SIG-M5 (cell line): ENCODE measurements around the gene NRN1L.

Experiments used
- DNase-seq: peaks from one replicate; lab custom pipeline; 2025; lab: John Stamatoyannopoulos, UW

Gene NRN1L

DNA sequence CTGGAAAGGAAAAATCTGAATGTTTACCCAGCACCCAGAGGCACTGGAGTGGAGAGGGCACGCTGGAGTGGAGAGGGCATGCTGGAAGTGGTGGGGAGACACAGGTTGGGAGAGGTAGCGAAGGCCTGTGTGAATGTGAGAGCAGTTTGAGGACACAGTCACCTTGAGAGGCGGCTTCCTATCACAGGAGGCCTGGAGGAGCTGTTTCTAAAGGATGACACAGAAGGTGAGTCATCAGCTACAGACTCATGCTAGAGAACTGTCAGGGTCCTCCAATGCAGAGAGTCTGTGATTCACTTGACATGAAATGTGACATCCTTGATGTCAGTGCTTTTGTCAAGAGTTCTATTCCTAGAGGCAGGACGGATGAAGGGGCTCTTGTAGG, 33.2 kb downstream of the NRN1L start:
- no peak for DNase-seq

DNA sequence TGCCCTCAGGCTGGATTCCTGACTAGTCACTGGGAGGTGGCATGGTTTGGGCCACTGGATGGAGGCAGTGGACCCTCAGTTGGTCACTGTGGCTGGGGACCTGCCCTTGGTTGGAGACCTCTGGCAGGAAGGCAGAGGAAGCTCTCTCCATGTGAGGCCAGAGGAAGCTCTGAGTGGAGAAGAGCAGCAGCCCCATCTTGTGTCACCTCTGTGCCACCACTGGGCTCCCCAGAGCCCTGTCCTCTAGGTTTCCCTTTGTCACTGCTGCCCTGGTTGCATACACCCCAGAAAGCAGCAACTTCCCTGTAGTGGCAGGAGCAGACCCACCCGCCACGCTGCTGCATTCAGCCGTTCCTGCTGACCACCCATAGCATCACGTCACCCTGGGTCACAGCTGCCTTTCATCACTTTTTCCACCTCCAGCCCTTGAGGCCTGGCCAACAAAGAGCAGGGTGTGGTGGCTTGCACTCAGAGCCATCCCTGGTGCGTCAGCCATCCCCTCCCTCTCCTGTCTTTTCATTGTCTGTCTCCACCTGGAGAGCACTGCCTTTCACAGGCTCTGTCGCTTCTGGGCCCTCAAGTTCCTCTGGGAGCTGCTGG, 35.0 kb downstream of the NRN1L start:
- DNase-seq = no peak

DNA sequence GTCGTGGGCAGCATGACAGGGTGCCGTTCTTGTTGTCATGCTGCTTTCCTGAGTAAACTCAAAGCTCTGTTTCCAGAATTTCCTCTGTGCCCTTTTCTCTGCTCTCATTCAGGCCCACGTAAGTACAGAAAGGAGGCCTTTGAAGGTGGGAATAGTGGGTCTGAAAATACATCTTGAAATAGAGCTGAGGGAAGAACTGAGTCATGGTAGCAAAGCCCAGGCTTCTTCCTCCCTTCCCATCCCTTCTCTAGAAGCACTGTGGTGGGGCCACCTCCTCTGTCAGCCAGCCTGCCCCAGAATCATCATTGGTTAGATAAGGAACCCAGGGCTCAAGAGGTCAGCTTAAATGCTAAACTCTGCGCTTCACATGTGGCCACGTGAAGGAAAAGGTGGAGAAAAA, 37.5 kb downstream of the NRN1L start:
- DNase-seq = no peak

DNA sequence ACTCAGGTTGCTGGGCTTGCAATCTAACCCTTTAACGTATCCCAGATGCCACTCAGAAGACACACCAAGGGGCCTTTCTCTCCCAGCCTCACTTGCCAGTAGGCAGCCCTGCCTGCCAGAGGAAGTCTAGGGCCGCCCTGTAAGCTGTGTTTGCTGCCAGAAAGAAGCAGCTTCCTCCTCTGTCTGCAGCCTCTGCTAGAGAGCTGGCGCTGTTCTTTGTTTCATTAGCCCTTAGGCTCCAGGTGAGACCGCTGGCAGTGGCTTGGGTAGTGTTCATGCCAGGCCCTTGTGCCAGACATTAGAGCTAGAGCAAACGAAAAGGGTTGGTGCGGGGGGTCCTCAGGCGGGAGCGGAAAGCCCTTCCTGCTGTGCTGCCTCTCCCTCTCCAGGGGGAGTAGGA, 38.1 kb downstream of the NRN1L start:
- DNase-seq = no peak

DNA sequence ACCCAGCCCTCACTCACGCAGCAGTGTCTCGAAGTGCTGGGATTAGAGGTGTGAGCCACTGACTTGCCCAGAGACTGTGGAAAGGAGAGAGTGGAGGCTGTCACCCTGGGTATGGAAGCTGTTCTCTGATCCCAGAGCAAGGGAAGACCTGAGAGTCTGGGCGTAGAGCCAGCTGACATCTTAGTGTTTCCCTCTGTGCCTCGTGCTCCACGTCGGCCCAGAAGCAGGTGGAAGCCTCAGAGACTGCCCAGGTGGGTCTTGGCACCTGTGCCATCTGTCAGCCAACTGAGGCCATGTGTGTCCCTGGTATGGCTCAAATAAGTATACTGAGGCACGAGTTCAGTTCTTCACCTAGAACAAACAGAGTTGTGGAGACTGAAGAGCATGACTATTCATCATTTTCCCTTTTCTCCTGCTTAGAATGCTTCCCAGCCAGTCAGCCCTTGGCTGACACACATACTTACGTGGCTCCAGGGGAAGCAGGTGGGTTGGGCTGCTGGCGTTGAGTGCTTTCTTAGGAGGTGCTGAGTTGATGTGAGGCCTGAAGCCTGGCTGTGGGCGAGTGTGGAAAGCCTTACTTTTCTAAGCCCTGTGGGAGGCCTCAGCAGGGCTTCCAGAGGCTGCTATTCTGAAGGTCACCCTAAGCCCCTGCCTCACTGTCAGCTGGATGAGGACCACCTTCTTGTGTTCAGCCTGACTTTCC, 38.9 kb downstream of the NRN1L start:
- no peak for DNase-seq

DNA sequence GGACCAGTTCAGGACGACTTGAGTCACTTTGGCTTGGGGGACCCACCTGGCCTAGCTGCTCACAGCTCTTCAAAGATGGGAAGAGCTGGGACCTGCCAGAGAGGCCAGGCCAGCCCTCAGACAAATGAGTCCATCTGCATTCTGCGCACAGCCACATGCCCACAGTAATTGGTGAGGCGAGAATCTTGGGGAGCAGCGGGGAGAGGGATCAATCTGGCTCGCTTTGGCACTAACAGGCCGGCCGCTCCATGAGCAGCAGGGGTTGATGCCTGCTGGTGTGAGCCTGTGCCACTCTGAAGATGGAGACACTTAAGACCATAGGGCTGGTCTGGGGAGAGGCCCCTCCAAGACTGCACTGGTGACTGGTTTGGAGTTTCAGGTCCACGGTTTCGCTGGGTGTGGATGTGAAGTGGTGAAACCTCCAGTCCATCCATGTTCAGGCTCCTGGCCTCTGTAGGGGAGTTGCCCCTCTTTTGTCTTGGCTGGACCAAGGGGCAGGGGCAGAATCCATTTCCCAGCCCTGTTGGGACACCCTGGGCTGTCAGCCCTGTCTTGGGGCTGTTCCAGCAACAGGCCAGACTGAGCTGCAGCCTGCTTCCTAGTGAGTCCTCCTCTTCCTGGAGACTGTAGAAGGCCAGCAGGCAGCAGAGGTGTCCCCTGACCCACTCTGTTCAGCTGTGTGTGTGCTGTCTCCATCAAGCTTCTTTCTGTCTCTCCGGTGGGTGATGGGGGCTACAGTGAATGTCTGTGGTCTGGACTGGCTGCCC, 39.6 kb downstream of the NRN1L start:
- DNase-seq = no peak

DNA sequence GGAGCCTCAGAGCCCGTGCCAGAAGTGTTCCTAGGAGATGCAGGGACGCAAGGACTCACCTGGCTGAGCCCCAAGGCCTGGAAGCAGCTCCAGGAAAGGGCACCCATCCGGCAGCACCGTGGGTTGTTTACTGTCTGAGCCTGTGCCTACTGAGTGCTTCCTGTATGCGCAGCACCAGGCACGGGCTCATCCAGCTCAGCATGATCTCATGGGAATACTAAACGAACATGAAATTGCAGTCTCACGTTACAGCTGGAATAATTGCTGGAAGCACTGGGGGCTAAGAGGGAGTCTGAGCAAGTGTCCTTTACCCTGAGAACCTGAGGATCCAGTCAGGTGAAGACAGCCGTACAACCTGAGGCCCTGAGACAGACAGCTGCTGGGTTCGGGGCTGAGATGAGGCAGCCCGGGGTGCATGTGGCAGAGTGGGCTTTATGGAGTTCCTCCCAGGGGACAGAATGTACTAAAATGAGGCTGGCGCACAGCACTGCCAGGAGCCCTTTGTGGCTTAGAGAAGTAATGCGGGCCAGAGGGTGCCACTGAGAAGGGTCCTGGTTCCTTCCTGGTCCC, 41.6 kb downstream of the NRN1L start:
- no peak for DNase-seq

DNA sequence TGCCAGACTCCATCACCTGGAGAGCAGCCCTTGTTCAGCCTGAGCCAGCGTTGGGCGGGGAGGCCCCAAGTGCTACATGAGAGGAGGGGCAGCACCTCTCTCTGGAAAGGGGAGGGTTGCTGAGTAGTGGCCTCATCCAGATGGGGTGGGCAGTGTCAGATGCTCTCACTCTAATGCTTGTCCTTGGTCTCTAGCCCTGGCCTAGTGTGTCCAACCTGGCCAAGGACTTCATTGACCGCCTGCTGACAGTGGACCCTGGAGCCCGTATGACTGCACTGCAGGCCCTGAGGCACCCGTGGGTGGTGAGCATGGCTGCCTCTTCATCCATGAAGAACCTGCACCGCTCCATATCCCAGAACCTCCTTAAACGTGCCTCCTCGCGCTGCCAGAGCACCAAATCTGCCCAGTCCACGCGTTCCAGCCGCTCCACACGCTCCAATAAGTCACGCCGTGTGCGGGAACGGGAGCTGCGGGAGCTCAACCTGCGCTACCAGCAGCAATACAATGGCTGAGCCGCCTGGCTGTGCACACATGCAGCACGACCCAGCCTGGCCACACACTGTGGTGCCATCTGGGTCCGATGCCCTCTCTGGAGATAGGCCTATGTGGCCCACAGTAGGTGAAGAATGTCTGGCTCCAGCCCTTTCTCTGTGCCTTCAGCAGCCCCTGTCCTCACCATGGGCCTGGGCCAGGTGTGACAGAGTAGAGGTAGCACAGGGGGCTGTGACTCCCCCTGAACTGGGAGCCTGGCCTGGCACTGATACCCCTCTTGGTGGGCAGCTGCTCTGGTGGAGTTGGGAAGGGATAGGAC, 42.7 kb downstream of the NRN1L start:
- DNase-seq = no peak

DNA sequence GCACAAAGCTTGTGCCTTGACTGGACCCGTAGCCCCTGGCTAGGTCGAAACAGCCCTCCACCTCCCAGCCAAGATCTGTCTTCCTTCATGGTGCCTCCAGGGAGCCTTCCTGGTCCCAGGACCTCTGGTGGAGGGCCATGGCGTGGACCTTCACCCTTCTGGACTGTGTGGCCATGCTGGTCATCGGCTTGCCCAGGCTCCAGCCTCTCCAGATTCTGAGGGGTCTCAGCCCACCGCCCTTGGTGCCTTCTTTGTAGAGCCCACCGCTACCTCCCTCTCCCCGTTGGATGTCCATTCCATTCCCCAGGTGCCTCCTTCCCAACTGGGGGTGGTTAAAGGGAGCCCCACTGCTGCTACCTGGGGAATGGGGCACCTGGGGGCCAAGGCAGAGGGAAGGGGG, 43.5 kb downstream of the NRN1L start:
- no peak for DNase-seq

DNA sequence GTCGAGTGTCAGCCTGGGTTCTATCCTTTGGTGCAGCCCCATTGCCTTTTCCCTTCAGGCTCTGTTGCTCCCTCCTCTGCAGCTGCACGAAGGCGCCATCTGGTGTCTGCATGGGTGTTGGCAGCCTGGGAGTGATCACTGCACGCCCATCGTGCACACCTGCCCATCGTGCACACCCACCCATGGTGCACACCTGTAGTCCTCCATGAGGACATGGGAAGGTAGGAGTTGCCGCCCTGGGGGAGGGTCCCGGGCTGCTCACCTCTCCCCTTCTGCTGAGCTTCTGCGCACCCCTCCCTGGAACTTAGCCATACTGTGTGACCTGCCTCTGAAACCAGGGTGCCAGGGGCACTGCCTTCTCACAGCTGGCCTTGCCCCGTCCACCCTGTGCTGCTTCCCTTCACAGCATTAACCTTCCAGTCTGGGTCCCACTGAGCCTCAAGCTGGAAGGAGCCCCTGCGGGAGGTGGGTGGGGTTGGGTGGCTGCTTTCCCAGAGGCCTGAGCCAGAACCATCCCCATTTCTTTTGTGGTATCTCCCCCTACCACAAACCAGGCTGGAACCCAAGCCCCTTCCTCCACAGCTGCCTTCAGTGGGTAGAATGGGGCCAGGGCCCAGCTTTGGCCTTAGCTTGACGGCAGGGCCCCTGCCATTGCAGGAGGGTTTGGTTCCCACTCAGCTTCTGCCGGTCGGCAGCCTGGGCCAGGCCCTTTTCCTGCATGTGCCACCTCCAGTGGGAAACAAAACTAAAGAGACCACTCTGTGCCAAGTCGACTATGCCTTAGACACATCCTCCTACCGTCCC, 44.1 kb downstream of the NRN1L start:
- no peak for DNase-seq

DNA sequence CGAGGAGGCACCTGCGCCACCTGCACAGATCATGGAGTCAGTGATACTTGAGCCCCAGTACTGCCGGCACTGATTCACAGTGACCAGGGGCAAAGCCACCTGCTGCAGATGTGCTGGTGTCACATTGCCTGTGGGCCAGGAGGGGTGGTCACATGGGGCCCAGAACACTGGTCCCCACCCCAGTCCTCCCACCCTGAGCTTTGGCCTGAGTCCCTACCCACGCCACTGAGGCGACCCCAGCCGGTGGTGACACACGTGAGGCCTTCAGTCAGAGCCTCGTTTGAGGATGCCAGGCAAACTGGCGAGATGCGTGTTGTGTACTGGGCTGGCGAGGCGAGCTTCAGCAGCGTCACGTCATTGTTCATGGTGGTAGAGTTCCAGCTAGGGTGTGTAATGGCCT, 45.5 kb downstream of the NRN1L start:
- no peak for DNase-seq

DNA sequence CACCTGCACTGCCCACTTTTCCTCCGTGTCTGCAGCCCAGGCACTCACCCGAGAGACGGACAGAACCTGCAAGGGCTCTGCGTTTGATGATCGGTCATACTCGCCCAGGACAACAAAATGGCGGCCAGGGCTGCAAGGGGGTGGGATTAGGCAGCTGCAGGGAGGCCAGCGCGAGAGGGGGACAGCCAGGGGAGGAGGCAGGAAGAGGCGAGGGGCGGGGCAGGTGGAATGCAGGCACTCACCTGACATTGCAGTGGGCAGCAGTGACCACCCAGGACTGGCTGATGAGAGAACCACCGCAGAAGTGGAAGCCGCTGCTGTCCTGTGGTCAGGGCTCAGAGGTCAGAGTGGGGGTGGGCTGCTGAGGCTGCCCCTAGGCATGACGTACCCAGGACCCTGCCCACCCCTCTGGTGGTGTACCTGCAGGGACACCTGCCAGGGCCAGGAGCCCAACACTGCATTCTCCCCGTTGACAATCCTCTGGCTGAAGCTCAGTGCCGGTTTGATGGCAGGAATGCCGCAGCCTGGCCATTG, 46.1 kb downstream of the NRN1L start:
- DNase-seq = no peak

DNA sequence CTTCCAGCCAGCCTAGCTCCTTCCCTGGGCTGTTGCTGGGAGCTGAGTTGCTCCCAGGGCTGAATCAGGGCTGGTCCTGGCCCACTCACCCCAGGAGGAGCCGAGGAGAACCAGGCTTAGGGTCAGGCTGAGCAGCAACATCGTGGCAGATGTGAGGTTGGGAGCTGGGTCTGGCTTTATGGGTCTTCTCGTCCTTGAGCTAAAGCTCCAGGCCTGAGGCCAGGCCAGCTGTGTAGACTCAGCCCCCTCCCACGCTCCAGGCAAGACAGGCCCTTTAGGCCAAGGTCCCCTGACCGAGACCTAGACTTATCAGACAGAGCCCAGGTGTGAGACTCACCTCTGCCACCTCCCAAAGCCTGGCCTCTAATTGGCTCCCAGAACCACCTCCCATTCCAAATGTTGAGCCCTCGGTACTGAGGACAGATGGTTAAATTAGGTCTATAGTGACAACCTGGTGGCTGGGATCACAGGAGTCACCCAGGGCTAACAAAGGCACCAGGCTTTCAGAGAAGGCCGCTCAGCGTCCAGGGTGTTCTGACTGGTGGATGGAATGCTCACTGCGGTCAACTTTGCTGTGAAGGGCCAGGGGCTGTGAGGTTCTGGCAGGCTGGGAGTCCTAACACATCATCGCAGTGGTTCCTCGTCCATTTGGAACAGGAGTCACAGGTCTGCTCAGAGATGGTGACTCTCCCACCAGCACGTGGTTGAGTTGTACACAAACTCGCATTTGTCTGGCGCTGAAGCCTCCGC, 47.2 kb downstream of the NRN1L start, which contains the start of gene CTRL:
Gene CTRL, minus strand, starts transcription at position 151 of the 750 bp plus-strand sequence. Its CDS starts 10 bp downstream, at position 141.
- no peak for DNase-seq

DNA sequence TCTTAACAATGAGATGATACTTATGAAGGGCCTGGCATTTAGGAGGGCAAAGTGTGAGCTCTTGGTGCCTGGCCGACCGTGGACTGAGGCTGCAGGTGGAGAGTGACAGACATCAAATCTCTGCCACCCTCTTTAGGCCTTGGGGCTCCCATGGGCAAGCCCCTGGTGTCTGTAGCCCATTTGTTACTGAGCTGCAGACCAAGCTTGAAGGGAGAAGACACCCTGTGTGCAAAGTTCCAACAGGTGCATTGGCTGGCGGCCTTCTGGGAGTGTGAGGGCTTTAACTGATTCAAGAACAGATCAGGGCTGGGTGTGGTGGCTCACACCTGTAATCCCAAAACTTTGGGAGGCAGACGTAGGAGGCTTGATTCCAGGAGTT, 47.8 kb downstream of the NRN1L start:
- no peak for DNase-seq

DNA sequence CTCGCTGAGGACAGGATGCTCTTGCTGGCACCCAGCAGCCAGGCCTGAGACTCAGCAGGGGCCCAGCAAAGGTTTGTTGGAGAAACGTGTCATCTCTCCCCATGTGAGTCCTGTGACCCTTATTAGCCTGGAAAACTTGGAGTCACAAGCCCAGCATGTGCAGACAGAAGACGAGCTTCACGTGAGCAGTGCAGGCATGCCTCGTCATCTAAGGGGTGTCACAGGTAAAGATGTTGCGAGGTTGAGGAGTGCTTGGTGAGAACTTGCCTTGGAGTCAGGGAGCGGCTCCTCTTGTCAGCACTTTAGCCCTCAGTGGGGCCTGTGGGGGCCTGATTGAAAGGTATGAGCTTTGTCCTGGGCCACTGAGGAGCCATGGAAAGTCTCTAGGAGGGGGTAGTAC, 49.1 kb downstream of the NRN1L start:
- DNase-seq = no peak

DNA sequence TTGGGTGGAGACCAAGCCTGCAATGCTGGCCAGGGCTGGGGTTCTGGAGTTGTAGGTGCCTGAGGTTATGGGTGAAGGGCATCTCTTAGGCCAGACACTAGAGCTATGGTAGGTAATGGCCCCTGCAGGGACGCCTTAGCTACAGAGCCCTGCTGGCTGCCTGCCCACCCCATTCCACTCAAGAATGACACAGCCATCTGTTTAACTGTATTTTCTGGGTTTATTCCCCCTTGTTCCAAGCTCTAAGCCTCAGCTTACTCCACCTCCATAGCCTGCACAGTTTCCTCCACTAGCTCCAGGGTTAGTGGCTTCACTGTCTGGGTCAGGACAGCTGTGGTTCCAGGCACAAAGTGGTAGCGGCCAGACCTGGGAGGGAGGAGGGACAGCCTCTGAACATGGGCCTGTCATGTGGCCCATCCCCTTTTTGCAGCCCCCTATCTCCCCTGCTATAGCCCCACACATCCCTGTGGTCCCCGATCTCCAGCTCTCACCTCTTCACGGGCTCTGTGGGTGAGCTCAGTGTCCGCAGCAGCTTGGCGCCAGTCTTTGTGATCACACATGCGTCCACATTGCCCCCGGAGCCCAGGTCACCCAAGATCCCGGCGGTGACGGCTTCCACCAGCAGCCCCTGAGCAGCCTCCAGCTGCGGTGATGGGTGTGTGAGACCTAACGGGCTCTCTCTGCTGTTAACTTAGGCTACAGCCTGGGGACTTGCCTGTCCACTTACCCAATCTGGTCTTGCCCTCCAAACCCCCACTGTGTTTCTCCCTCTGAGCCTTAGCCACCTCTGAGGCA, 49.8 kb downstream of the NRN1L start:
- DNase-seq = no peak

DNA sequence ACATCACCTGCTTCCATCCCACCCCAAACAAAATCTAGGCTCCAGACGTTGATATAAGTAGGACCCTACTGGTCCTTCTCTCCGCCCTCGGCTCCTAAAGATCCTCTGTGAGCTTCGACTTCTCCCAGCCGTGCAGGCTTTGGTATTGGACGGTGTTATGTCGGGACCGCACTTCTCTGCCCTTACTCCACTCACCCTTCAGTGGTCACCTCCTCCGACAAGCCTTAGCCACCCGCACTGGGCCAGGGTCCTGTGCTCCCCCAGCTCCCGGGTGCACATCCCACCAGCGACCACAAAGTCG, 50.4 kb downstream of the NRN1L start:
- DNase-seq = no peak

DNA sequence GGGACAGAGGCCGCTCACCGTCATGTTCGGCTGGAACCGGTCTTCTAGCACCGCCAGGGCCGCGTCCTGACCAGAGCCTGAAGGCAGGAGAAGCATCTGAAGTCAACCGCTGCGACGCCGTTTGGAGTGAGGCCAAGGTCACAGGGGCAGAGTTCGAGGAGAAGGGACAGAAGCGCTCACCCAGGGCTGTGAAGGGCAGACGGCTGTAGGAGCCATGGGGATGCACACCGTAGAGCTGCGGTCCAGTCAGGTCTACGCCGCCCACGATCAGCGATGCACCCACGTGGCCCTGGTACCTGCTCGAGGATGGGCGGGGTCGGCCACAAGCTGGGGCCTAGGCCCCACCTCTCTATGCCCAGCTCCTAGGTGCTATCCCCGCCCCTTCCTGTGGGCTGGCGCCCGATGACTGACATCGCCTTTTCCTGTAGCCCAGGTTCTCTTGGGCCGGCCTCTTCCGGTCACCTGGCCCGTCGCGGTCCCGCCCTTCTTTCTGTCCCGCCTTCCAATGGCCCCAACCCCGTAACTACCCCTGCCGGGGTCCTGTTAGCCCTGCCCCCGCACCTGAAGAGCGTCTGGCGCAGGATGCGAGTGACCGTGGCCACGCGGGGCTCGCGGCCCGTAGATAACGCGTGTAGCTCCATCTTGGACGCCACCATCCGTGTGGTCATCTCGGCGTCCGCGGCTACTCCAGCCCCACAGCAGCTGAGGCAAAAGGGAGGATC, 50.9 kb downstream of the NRN1L start:
- DNase-seq = peak; percentile 75
